Measurements from ENCODE around the gene HES5. TPM values are rescaled to one million over a fixed set of nuclear protein-coding genes. Genes with fewer than 3 reads are reported as not detected.

Gene HES5
- total and polyA plus RNA-seq, 2 donors (not counting 3 experiments of a cell fraction or from before 2014, with no cell fraction given) = 0.07 TPM; not detected in 1

GRCh38 chr1:2498648-2499047, 31.4 kb downstream of the HES5 start:
- no TSS peak for BruUV-seq (replicated peaks)
- Histone ChIP-seq H3K9me3 (replicated peaks; ENCODE audit: control insufficient read depth, insufficient read depth, low read length) (no peaks in the 10 kb centered on the region), H2AFZ (ENCODE audit: low read depth, low read length) (no peak overlapping the region), H3K4me3 (replicated peaks in 1 of 3; ENCODE audit: insufficient read depth in 1 of 3, low read depth in 1 of 3, low read length in 3 of 3) (no peak overlapping the region), H3K9ac (replicated peaks; ENCODE audit: extremely low read depth, insufficient read depth, low read length) (no peak overlapping the region), H3K4me2 (ENCODE audit: insufficient read depth, low read length) (no peak overlapping the region), H3K27me3 (ENCODE audit: control insufficient read depth in 2 of 2, insufficient read depth in 2 of 2, low read length in 2 of 2) (no peaks in the 10 kb centered on the region), H3K27ac (ENCODE audit: insufficient read depth, low read depth, low read length) (no peak overlapping the region), H3K4me1 (ENCODE audit: control insufficient read depth, extremely low read depth, insufficient read depth, low read length) (no peaks in the 10 kb centered on the region), H3K36me3 (ENCODE audit: control insufficient read depth in 2 of 2, extremely low read depth in 1 of 2, insufficient read depth in 2 of 2, low read length in 2 of 2) (no peaks in the 10 kb centered on the region), H3K9me1 (replicated peaks; ENCODE audit: control insufficient read depth, extremely low read depth, insufficient read depth, low read length) (no peaks in the 10 kb centered on the region), H4K20me1 (replicated peaks; ENCODE audit: control insufficient read depth, extremely low read depth, insufficient read depth, low read length) (no peaks in the 10 kb centered on the region), H3K79me2 (ENCODE audit: control insufficient read depth, insufficient read depth, low read length) (no peaks in the 10 kb centered on the region)
- dilution Hi-C loops (cut with MboI; ENCODE audit: extremely low pct_ligation_motif_present, low sequenced_read_pairs) = no loop called here
- ChIA-PET POLR2A (no interaction called here), CTCF (no interaction called here)
- no peak for FAIRE-seq
- no peak for TF ChIP-seq GATA2 (IDR thresholded peaks at IDR 0.05; ENCODE audit: insufficient read depth, insufficient read length, low read depth, low read length)
- TF ChIP-seq MYC (IDR thresholded peaks at IDR 0.05; ENCODE audit: low read depth, low read length) = no peak
- no peak for TF ChIP-seq POLR2A (IDR thresholded peaks at IDR 0.05; ENCODE audit: low read depth, low read length)
- no peak for TF ChIP-seq MAX (IDR thresholded peaks at IDR 0.05; ENCODE audit: insufficient read depth, insufficient read length)
- no peak for TF ChIP-seq JUN (IDR thresholded peaks at IDR 0.05; ENCODE audit: borderline replicate concordance, insufficient read depth, insufficient read length, low read depth)
- no peak for TF ChIP-seq POLR2AphosphoS5 (IDR thresholded peaks at IDR 0.05; ENCODE audit: insufficient read depth, low read depth, low read length)
- intact Hi-C loops (cut with micrococcal nuclease) = no loop called here
- DNase-seq (ENCODE audit: low read depth, low spot score) = no peak

DNA sequence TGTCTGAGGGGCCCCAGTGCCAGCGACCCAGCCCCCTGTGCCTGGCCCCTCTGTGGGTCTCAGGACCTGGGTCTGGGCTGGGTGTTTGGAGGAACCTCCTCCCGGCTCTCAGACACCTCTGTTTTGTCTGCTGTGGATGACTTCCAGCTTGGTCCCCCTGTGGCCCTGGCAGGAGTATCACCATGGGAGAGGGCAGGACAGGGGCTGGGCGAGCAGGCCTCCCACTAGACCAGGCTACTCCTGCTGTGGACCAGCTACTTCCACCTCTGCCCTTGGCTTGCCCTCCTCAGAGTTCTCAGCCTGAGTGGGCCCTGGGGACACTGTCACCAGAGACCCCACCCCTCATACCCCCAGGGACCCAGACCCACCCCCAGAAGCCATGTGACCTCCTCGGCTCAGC, 32.2 kb downstream of the HES5 start:
- BruUV-seq (replicated peaks) = no TSS peak
- ChIA-PET CTCF (no interaction called here), POLR2A (no interaction called here)
- Histone ChIP-seq H3K27ac (ENCODE audit: insufficient read depth, low read depth, low read length) (no peak overlapping the region), H3K27me3 (ENCODE audit: control insufficient read depth in 2 of 2, insufficient read depth in 2 of 2, low read length in 2 of 2) (no peaks in the 10 kb centered on the region), H3K79me2 (ENCODE audit: control insufficient read depth, insufficient read depth, low read length) (no peaks in the 10 kb centered on the region), H3K4me2 (ENCODE audit: insufficient read depth, low read length) (no peak overlapping the region), H3K36me3 (ENCODE audit: control insufficient read depth in 2 of 2, extremely low read depth in 1 of 2, insufficient read depth in 2 of 2, low read length in 2 of 2) (no peaks in the 10 kb centered on the region), H2AFZ (ENCODE audit: low read depth, low read length) (no peak overlapping the region), H4K20me1 (replicated peaks; ENCODE audit: control insufficient read depth, extremely low read depth, insufficient read depth, low read length) (no peaks in the 10 kb centered on the region), H3K4me3 (replicated peaks in 1 of 3; ENCODE audit: insufficient read depth in 1 of 3, low read depth in 1 of 3, low read length in 3 of 3) (no peak overlapping the region), H3K4me1 (ENCODE audit: control insufficient read depth, extremely low read depth, insufficient read depth, low read length) (no peaks in the 10 kb centered on the region), H3K9me1 (replicated peaks; ENCODE audit: control insufficient read depth, extremely low read depth, insufficient read depth, low read length) (no peaks in the 10 kb centered on the region), H3K9me3 (replicated peaks; ENCODE audit: control insufficient read depth, insufficient read depth, low read length) (no peaks in the 10 kb centered on the region), H3K9ac (replicated peaks; ENCODE audit: extremely low read depth, insufficient read depth, low read length) (no peak overlapping the region)
- DNase-seq (ENCODE audit: low read depth, low spot score) (no peak), FAIRE-seq (no peak)
- dilution Hi-C loops (cut with MboI; ENCODE audit: extremely low pct_ligation_motif_present, low sequenced_read_pairs) = no loop called here
- TF ChIP-seq EZH2 (IDR thresholded peaks at IDR 0.05; ENCODE audit: borderline replicate concordance, low read depth, low read length, severe bottlenecking) = no peak
- no peak for TF ChIP-seq MAX (IDR thresholded peaks at IDR 0.05; ENCODE audit: insufficient read depth, insufficient read length)
- TF ChIP-seq POLR2AphosphoS5 (IDR thresholded peaks at IDR 0.05; ENCODE audit: insufficient read depth, low read depth, low read length) = no peak
- TF ChIP-seq, protein P1, sequence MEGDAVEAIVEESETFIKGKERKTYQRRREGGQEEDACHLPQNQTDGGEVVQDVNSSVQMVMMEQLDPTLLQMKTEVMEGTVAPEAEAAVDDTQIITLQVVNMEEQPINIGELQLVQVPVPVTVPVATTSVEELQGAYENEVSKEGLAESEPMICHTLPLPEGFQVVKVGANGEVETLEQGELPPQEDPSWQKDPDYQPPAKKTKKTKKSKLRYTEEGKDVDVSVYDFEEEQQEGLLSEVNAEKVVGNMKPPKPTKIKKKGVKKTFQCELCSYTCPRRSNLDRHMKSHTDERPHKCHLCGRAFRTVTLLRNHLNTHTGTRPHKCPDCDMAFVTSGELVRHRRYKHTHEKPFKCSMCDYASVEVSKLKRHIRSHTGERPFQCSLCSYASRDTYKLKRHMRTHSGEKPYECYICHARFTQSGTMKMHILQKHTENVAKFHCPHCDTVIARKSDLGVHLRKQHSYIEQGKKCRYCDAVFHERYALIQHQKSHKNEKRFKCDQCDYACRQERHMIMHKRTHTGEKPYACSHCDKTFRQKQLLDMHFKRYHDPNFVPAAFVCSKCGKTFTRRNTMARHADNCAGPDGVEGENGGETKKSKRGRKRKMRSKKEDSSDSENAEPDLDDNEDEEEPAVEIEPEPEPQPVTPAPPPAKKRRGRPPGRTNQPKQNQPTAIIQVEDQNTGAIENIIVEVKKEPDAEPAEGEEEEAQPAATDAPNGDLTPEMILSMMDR (IDR thresholded peaks at IDR 0.05; ENCODE audit: extremely low read depth in 1 of 2, insufficient read depth in 1 of 2, low read depth in 1 of 2, low read length in 2 of 2) = no peak
- no peak for TF ChIP-seq JUN (IDR thresholded peaks at IDR 0.05; ENCODE audit: borderline replicate concordance, insufficient read depth, insufficient read length, low read depth)
- no peak for TF ChIP-seq FOS (IDR thresholded peaks at IDR 0.05; ENCODE audit: borderline replicate concordance, insufficient read depth, low read length)
- no peak for TF ChIP-seq POLR2A (IDR thresholded peaks at IDR 0.05; ENCODE audit: low read depth, low read length)
- TF ChIP-seq MYC (IDR thresholded peaks at IDR 0.05; ENCODE audit: low read depth, low read length) = no peak
- TF ChIP-seq GATA2 (IDR thresholded peaks at IDR 0.05; ENCODE audit: insufficient read depth, insufficient read length, low read depth, low read length) = no peak
- intact Hi-C loops (cut with micrococcal nuclease) = no loop called here

All from endothelial cell of umbilical vein (primary cell).